NCI-H2107 treated with DMSO at 0.1 percent for 48 hours (cell line): ENCODE measurements around the gene FOXF1.

Experiments used
- DNase-seq: peaks from one replicate; lab custom pipeline; 2025; ENCODE audit not compliant: unreplicated experiment; lab: John Stamatoyannopoulos, UW

FOXF1 gene

GRCh38 chr16:86510465-86511261 lies at the start of gene FOXF1:
Gene FOXF1, plus strand, starts transcription at chr16:86510527. Its CDS starts 43 bp downstream, at chr16:86510570.
- DNase-seq: no peak

GRCh38 chr16:86461037-86461436 lies 49.3 kb upstream of the FOXF1 start:
- no peak for DNase-seq

GRCh38 chr16:86462334-86463084 lies 47.8 kb upstream of the FOXF1 start:
- no peak for DNase-seq

- no peak for DNase-seq
Measured at GRCh38 chr16:86464044-86464443, 46.3 kb upstream of the FOXF1 start.

- DNase-seq: no peak
Measured at GRCh38 chr16:86465434-86465833, 44.9 kb upstream of the FOXF1 start.

GRCh38 chr16:86466696-86467406 lies 43.5 kb upstream of the FOXF1 start:
- DNase-seq: no peak

GRCh38 chr16:86467490-86467889 lies 42.8 kb upstream of the FOXF1 start:
- DNase-seq: no peak

- DNase-seq: no peak
Measured at GRCh38 chr16:86470964-86471363, 39.4 kb upstream of the FOXF1 start.

- DNase-seq: no peak
Measured at GRCh38 chr16:86471896-86472295, 38.4 kb upstream of the FOXF1 start.

- no peak for DNase-seq
Measured at GRCh38 chr16:86472366-86472765, 38.0 kb upstream of the FOXF1 start.

- DNase-seq: no peak
Measured at GRCh38 chr16:86476956-86477534, 33.3 kb upstream of the FOXF1 start.

- no peak for DNase-seq
Measured at GRCh38 chr16:86477642-86478041, 32.7 kb upstream of the FOXF1 start.

GRCh38 chr16:86478779-86479178 lies 31.5 kb upstream of the FOXF1 start:
- no peak for DNase-seq

- DNase-seq: no peak
Measured at GRCh38 chr16:86479419-86479818, 30.9 kb upstream of the FOXF1 start.

- no peak for DNase-seq
Measured at GRCh38 chr16:86480444-86480843, 29.9 kb upstream of the FOXF1 start.

- no peak for DNase-seq
Measured at GRCh38 chr16:86481607-86482006, 28.7 kb upstream of the FOXF1 start.

GRCh38 chr16:86484240-86484639 lies 26.1 kb upstream of the FOXF1 start:
- no peak for DNase-seq

GRCh38 chr16:86485746-86486145 lies 24.6 kb upstream of the FOXF1 start:
- no peak for DNase-seq

- no peak for DNase-seq
Measured at GRCh38 chr16:86490859-86491639, 19.3 kb upstream of the FOXF1 start.

GRCh38 chr16:86491640-86492023 lies 18.7 kb upstream of the FOXF1 start:
- no peak for DNase-seq
